Endothelial cell of hepatic sinusoid (primary cell): ENCODE results near the gene CFAP97D2.
"Not testable (repeated sequence)": the region's sequence is repeated elsewhere in the genome, so short reads cannot be mapped to it uniquely, and the experiment has no call there.

Experiments
- in situ Hi-C: cut with HindIII; loops from 2 replicates; pipeline ENCODE4 v1.10.0; 2017; ENCODE audit warnings: low sequenced_read_pairs

CFAP97D2 gene

GRCh38 chr13:114142640-114143490 is 36.2 kb upstream of the CFAP97D2 start:
- in situ Hi-C loops, result no loop called here

GRCh38 chr13:114143806-114144605 is 35.1 kb upstream of the CFAP97D2 start:
- in situ Hi-C loops, result no loop called here

GRCh38 chr13:114144606-114145244 is 34.3 kb upstream of the CFAP97D2 start:
- in situ Hi-C loops, result no loop called here

- in situ Hi-C loops, result no loop called here
Measured at GRCh38 chr13:114145256-114145655, 33.8 kb upstream of the CFAP97D2 start.

- in situ Hi-C loops, result no loop called here
Measured at GRCh38 chr13:114145722-114146121, 33.3 kb upstream of the CFAP97D2 start.

- in situ Hi-C loops, result no loop called here
Measured at GRCh38 chr13:114146173-114146572, 32.9 kb upstream of the CFAP97D2 start.

GRCh38 chr13:114146629-114147028 is 32.4 kb upstream of the CFAP97D2 start:
- in situ Hi-C loops, result no loop called here

- in situ Hi-C loops, result no loop called here
Measured at GRCh38 chr13:114147803-114148520, 31.1 kb upstream of the CFAP97D2 start.

GRCh38 chr13:114148521-114148855 is 30.6 kb upstream of the CFAP97D2 start:
- in situ Hi-C loops, result no loop called here

- in situ Hi-C loops, result not testable (repeated sequence)
Measured at GRCh38 chr13:114148886-114149285, 30.2 kb upstream of the CFAP97D2 start.

- in situ Hi-C loops, result no loop called here
Measured at GRCh38 chr13:114149774-114150740, 29.0 kb upstream of the CFAP97D2 start.

- in situ Hi-C loops, result no loop called here
Measured at GRCh38 chr13:114151031-114151430, 28.0 kb upstream of the CFAP97D2 start.

- in situ Hi-C loops, result no loop called here
Measured at GRCh38 chr13:114151565-114152284, 27.3 kb upstream of the CFAP97D2 start.

- in situ Hi-C loops, result no loop called here
Measured at GRCh38 chr13:114152285-114152645, 26.8 kb upstream of the CFAP97D2 start.

GRCh38 chr13:114152831-114153371 is 26.2 kb upstream of the CFAP97D2 start:
- in situ Hi-C loops, result no loop called here

- in situ Hi-C loops, result no loop called here
Measured at GRCh38 chr13:114153485-114154080, 25.5 kb upstream of the CFAP97D2 start.

- in situ Hi-C loops, result no loop called here
Measured at GRCh38 chr13:114154476-114154875, 24.6 kb upstream of the CFAP97D2 start.

- in situ Hi-C loops, result no loop called here
Measured at GRCh38 chr13:114155320-114155719, 23.7 kb upstream of the CFAP97D2 start.
